Regular cardiac myocyte (primary cell): ENCODE data around the gene RHOF. TPM values are rescaled to one million over a fixed set of nuclear protein-coding genes. Genes with fewer than 3 reads are reported as not detected.

Experiments
- total RNA-seq: library from RNA; depleted of rRNA; stranded (reverse); fragments of >200 nt; gene quantifications from 2 replicates; pipeline ENCODE4 v1.2.3, GENCODE V29; 2014

The RHOF gene, protein sequence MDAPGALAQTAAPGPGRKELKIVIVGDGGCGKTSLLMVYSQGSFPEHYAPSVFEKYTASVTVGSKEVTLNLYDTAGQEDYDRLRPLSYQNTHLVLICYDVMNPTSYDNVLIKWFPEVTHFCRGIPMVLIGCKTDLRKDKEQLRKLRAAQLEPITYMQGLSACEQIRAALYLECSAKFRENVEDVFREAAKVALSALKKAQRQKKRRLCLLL
- total RNA-seq, result 3.1 and 3.6 TPM in 2 replicates

DNA sequence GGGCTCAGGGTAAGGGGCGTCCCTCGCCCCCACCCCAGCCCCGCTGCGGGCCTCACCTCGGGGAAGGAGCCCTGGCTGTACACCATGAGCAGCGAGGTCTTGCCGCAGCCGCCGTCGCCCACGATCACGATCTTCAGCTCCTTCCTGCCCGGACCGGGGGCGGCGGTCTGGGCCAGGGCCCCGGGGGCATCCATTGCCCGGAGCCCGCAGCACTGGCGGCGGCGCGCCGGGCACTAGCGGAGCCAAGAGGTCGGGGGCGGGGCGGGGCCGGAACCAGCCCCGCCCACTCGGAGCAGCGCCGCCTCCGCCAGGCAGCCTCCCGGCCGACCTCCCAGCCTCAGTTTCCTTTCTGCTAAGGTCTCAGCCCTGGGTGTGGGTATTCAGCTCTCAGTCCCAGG, at the start of gene RHOF:
RHOF (minus strand) TSS at position 249 of the 398 bp plus-strand sequence; CDS start at position 194, 55 bp downstream.

DNA sequence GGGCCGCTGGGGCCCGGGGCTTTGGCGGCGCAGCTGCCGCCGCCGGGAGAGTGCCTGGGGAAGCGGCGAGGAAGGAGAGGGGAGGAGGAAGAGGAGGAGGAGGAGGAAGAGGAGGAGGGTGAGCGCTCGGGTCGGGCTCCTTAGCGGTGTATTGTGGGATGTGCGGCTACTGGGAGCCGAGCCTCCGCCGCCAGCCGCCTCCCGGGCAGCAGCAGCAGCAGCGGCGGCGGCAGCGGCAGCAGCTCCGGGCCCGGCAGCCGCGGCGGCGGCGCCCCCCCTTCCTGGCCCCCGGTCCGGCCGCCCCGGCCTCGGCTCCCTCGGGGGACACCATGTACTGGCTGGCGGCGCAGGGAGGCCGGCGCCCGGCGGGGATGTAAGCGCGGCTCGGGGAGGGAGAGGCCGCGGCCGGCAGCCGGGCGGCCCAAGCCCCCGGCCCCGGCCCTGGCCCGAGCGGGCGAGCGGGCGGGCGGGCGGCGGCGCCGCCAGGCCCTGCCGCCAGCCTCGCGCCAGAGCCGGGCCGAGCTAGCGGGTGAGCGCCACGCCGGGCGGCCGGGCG, 10.5 kb upstream of the RHOF start, which contains the start of gene SETD1B:
SETD1B (plus strand) TSS at position 149 of the 556 bp plus-strand sequence. CDS start 729 bp downstream, outside the sequence.

Other genes starting within 250 kb of the RHOF start
- gene KDM2B, start 212.7 kb downstream of the RHOF start, total RNA-seq, result 23.6 and 23.7 TPM in 2 replicates
- gene ORAI1, start 167.2 kb downstream of the RHOF start, total RNA-seq, result 4.8 and 9.0 TPM in 2 replicates
- gene MORN3, start 124.0 kb downstream of the RHOF start, total RNA-seq, result 0.56 and 0.58 TPM in 2 replicates
- 10.7 and 12.8 TPM in 2 replicates for gene TMEM120B, start 80.9 kb downstream of the RHOF start, total RNA-seq
- 1.1 and 1.7 TPM in 2 replicates for gene SETD1B, start 10.3 kb upstream of the RHOF start, total RNA-seq
- 0.28 TPM in 1 of 2 replicates, not detected in the other for gene HPD, start 65.2 kb upstream of the RHOF start, total RNA-seq
- 33.8 and 84.5 TPM in 2 replicates for gene PSMD9, start 95.1 kb upstream of the RHOF start, total RNA-seq
- gene CFAP251, start 124.9 kb upstream of the RHOF start, total RNA-seq, result 3.8 and 4.2 TPM in 2 replicates
- gene BCL7A, start 228.2 kb upstream of the RHOF start, total RNA-seq, result 6.3 and 7.0 TPM in 2 replicates